IMR-90 (cell line): ENCODE results near the gene C7orf57. TPM values are rescaled to one million over a fixed set of nuclear protein-coding genes. Genes with fewer than 3 reads are reported as not detected.

ENCODE experiments used
- ATAC-seq: fragments of 200-7000 bp; cut with Tn5 transposase; 2 replicates; pipeline ENCODE4 v1.9.1; 2020; ENCODE audit warnings: low read depth, mild to moderate bottlenecking, moderate library complexity
- BruUV-seq: library from RNA; stranded (reverse); fragments of 400-500 nt; replicated peaks from 2 replicates; lab custom pipeline; 2021; lab: Mats Ljungman, UMichigan
- CTCF ChIA-PET: fragments of 300-600 bp; formaldehyde crosslinking; extraction: SDS; loops from one replicate; lab custom pipeline; 2021; ENCODE audit warnings: antibody characterized with exemption; lab: Yijun Ruan, JAX
- POLR2A ChIA-PET: fragments of 300-600 bp; sonication (Branson Sonifier 250); formaldehyde crosslinking; loops from one replicate; lab custom pipeline; 2022; ENCODE audit warnings: antibody characterized with exemption; ENCODE audit not compliant: unreplicated experiment; lab: Charles Lee
- DNase-seq: peaks from one replicate; pipeline ENCODE4 v3.0.0; 2013
- H2AFZ ChIP-seq: replicated peaks from 2 replicates; pipeline ENCODE3; 2013; ENCODE audit warnings: low read length, mild to moderate bottlenecking; ENCODE audit not compliant: poor library complexity
- H2AK5ac ChIP-seq: 2 replicates; pipeline ENCODE4 v1.6.1; 2013; ENCODE audit warnings: low read depth, low read length, inconsistent platforms
- H2AK9ac ChIP-seq: replicated peaks from 2 replicates; pipeline ENCODE3; 2013; ENCODE audit warnings: mild to moderate bottlenecking, low read depth, low read length, moderate library complexity; ENCODE audit not compliant: poor library complexity
- H2BK120ac ChIP-seq: 2 replicates; pipeline ENCODE4 v1.6.1; 2013; ENCODE audit warnings: low read depth, low read length, inconsistent platforms
- H2BK15ac ChIP-seq: 3 replicates; pipeline ENCODE4 v1.6.1; 2013; ENCODE audit warnings: low read depth, low read length, inconsistent platforms
- H2BK20ac ChIP-seq: 2 replicates; pipeline ENCODE4 v1.6.1; 2013; ENCODE audit warnings: low read depth, mild to moderate bottlenecking, inconsistent platforms, low read length, moderate library complexity
- H2BK5ac ChIP-seq: 2 replicates; pipeline ENCODE4 v1.6.1; 2013; ENCODE audit warnings: mild to moderate bottlenecking, low read depth, low read length, inconsistent platforms; ENCODE audit not compliant: poor library complexity, severe bottlenecking
- H3K14ac ChIP-seq: replicated peaks from 2 replicates; pipeline ENCODE4 v1.6.1; 2013; ENCODE audit warnings: low read depth, low read length, inconsistent platforms
- H3K18ac ChIP-seq: 2 replicates; pipeline ENCODE4 v1.6.1; 2013; ENCODE audit warnings: low read depth, low read length, control low read depth
- H3K23ac ChIP-seq: 2 replicates; pipeline ENCODE4 v1.6.1; 2013; ENCODE audit warnings: low read depth, low read length, inconsistent platforms
- H3K27ac ChIP-seq: 2 replicates; pipeline ENCODE4 v1.5.1; 2013; ENCODE audit warnings: mild to moderate bottlenecking, control low read depth, low read length; ENCODE audit not compliant: insufficient read depth
- H3K27me3 ChIP-seq: 2 replicates; pipeline ENCODE4 v1.6.1; 2013; ENCODE audit warnings: low read length; ENCODE audit not compliant: control insufficient read depth, insufficient read depth
- H3K36me3 ChIP-seq: 2 replicates; pipeline ENCODE4 v1.6.1; 2013; ENCODE audit warnings: low read length, mixed read lengths; ENCODE audit not compliant: control insufficient read depth, insufficient read depth
- H3K4ac ChIP-seq: 2 replicates; pipeline ENCODE4 v1.6.1; 2013; ENCODE audit warnings: low read depth, low read length, inconsistent platforms
- H3K4me1 ChIP-seq: 2 replicates; pipeline ENCODE4 v1.6.1; 2013; ENCODE audit warnings: low read length, mixed read lengths; ENCODE audit not compliant: control insufficient read depth, insufficient read depth
- H3K4me2 ChIP-seq: 2 replicates; pipeline ENCODE4 v1.6.1; 2013; ENCODE audit warnings: low read depth, mild to moderate bottlenecking, control low read depth, low read length, moderate library complexity
- H3K4me3 ChIP-seq: 2 replicates; pipeline ENCODE4 v1.5.1; 2013; ENCODE audit warnings: low read depth, mild to moderate bottlenecking, control low read depth, low read length, moderate library complexity; ENCODE audit not compliant: insufficient read depth
- H3K56ac ChIP-seq: 2 replicates; pipeline ENCODE4 v1.6.1; 2013; ENCODE audit warnings: low read length, inconsistent platforms; ENCODE audit not compliant: insufficient read depth; ENCODE audit errors: extremely low read depth
- H3K79me1 ChIP-seq, 2 experiments: 2 replicates each; pipeline ENCODE4 v1.6.1; 2013; ENCODE audit warnings: low read length in 2 of 2, inconsistent platforms in 1 of 2, low read depth in 1 of 2
- H3K9ac ChIP-seq: 2 replicates; pipeline ENCODE4 v1.6.1; 2013; ENCODE audit warnings: low read depth, low read length, control low read depth
- H3K9me1 ChIP-seq: 2 replicates; pipeline ENCODE4 v1.6.1; 2013; ENCODE audit warnings: low read length, inconsistent platforms; ENCODE audit not compliant: insufficient read depth
- H3K9me3 ChIP-seq: 2 replicates; pipeline ENCODE4 v1.6.1; 2013; ENCODE audit warnings: low read length; ENCODE audit not compliant: control insufficient read depth, insufficient read depth
- H4K20me1 ChIP-seq: 2 replicates; pipeline ENCODE4 v1.6.1; 2013; ENCODE audit warnings: low read length, inconsistent platforms; ENCODE audit not compliant: insufficient read depth
- H4K5ac ChIP-seq: 2 replicates; pipeline ENCODE4 v1.6.1; 2013; ENCODE audit warnings: mild to moderate bottlenecking, low read depth, low read length, control low read depth
- H4K8ac ChIP-seq, 2 experiments: 2 replicates each; pipeline ENCODE4 v1.6.1; 2013; ENCODE audit warnings: low read depth in 2 of 2, low read length in 2 of 2, control low read depth in 1 of 2, inconsistent platforms in 1 of 2
- H4K91ac ChIP-seq: 2 replicates; pipeline ENCODE4 v1.6.1; 2013; ENCODE audit warnings: low read depth, low read length, inconsistent platforms; ENCODE audit not compliant: insufficient read depth
- MXI1 ChIP-seq: IDR thresholded peaks from 2 replicates; pipeline ENCODE4 v1.6.1; 2012; ENCODE audit warnings: low read depth, mild to moderate bottlenecking, low read length, moderate library complexity, borderline replicate concordance
- NFE2L2 ChIP-seq: fragments of 150-350 bp; IDR thresholded peaks from 2 replicates; pipeline ENCODE4 v1.6.1; 2016; ENCODE audit warnings: low read depth, mild to moderate bottlenecking, low read length
- POLR2A ChIP-seq: IDR thresholded peaks from 2 replicates; pipeline ENCODE4 v1.6.1; 2012; ENCODE audit warnings: mild to moderate bottlenecking, low read depth, low read length
- RFX5 ChIP-seq: IDR thresholded peaks from 2 replicates; pipeline ENCODE4 v1.8.0; 2012; ENCODE audit warnings: low read depth, mild to moderate bottlenecking, low read length, moderate library complexity
- SMC3 ChIP-seq: fragments of 150-350 bp; IDR thresholded peaks from 2 replicates; pipeline ENCODE4 v1.6.1; 2016; ENCODE audit warnings: low read depth, mild to moderate bottlenecking, antibody characterized with exemption, low read length, moderate library complexity
- WGBS, 2 experiments: methylation state at CpG; one replicate each; pipeline versions ENCODE4 v1.1.5 to v1.1.7; 2013; ENCODE audit warnings: missing lambda C conversion rate in 2 of 2; ENCODE audit not compliant: insufficient read length in 1 of 2; ENCODE audit errors: extremely low coverage in 2 of 2; 5-methylcytosine and 5-hydroxymethylcytosine counted together
- dilution Hi-C: fragments of 300-500 bp; cut with HindIII; formaldehyde crosslinking; loops from one replicate; pipeline ENCODE4 v1.14.3; 2018; ENCODE audit warnings: low sequenced_read_pairs; ENCODE audit not compliant: unreplicated experiment
- in situ Hi-C: fragments of 300-500 bp; cut with MboI; formaldehyde crosslinking; loops from 3 replicates; pipeline ENCODE4 v1.14.3; 2019; ENCODE audit warnings: low sequenced_read_pairs, inconsistent platforms, mixed read lengths
- intact Hi-C: fragments of 100-400 bp; cut with micrococcal nuclease; formaldehyde crosslinking; loops from 2 replicates; pipeline ENCODE4 v1.10.0; 2022
- polyA plus RNA-seq, 3 experiments: library from polyadenylated mRNA; depleted of rRNA; stranded (reverse); fragments of >200 nt; gene quantifications; 2 replicates each; pipeline ENCODE4 v1.2.3, GENCODE V29; 2012; ENCODE audit warnings: low replicate concordance in 1 of 3
- total RNA-seq: library from RNA; depleted of rRNA; stranded (reverse); fragments of >200 nt; gene quantifications from 2 replicates; pipeline ENCODE4 v1.2.3, GENCODE V29; 2012

Gene C7orf57
- total and polyA plus RNA-seq, 2 of the 4 experiments (the other 2 are of a cell fraction): not detected

DNA sequence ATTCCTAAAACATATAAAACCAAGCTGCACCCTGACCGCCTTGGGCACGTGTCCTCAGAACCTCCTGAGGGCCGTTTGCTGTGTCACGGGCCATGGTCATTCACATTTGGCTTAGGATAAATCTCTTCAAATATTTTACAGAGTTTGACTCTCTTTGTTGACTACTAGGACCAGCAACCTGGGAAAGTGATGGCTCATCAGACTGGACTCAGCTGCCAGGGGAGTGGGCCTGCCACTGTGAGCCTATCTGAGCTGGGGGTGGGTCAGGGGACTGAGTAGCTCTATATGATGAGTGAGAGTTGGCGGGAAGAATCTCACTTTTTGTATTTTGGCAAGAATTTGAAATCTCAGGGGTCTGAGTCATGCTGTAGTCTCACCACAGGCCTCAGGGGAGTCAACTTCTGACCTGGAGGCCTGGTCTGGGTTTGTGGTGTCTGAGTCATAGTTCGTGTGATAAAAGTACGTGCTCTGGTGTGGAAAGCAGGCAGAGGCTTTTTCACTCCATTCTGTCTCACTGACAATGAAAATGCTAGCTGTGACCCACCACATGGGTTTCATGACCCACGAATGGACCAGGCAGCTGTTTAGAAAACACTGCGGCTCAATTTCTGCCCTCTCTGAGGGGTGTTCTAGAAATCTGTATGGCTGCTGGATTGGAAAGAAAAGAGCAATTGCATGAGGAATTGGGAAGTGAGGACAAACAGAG, 49.5 kb downstream of the C7orf57 start (continued):
- no peak for TF ChIP-seq SMC3
- TF ChIP-seq NFE2L2: peak; percentile 49; the same call in 1 of the 2 replicates
- peak; percentile 71; the same call in 1 of the 2 replicates for TF ChIP-seq MXI1

GRCh38 chr7:48085433-48085791, 50.1 kb downstream of the C7orf57 start:
- H3K23ac ChIP-seq: peak overlapping the region; percentile 29
- peaks cover 4 to 18% of the 10 kb centered on the region in 2 experiments; a peak in 3 of 4 replicates for H3K79me1 ChIP-seq
- H3K9ac ChIP-seq: no peak overlapping the region
- H3K4me3 ChIP-seq: no peak overlapping the region
- no peaks in the 10 kb centered on the region for H3K9me3 ChIP-seq
- no peak overlapping the region for H3K4me2 ChIP-seq
- peak overlapping the region; percentile 41 for H2BK120ac ChIP-seq
- H2BK5ac ChIP-seq: peak overlapping the region; percentile 36
- H3K18ac ChIP-seq: peak overlapping the region; percentile 85
- 0 out of 2 replicates have a peak, but pooled peaks cover 3% of the 10 kb centered on the region for H4K20me1 ChIP-seq
- peaks cover 26% of the 10 kb centered on the region for H3K4me1 ChIP-seq
- ChIA-PET POLR2A (no interaction called here), CTCF (interaction anchor here (1.0 kb wide), 1 partner anchor 94 kb away, joined by 3 read pairs; no protein-coding TSS in a partner anchor)
- H2BK15ac ChIP-seq: peak overlapping the region; percentile 67; the same call in 2 of the 3 replicates
- WGBS, 2 experiments: no CpG with 5 or more reads among the region's 1 CpG
- peak overlapping the region; percentile 86 for H3K4ac ChIP-seq
- ATAC-seq (no peak), DNase-seq (no peak)
- H3K27ac ChIP-seq: peak overlapping the region; percentile 9; the same call in 1 of the 2 replicates
- H3K56ac ChIP-seq: peak overlapping the region; percentile 48; the same call in 1 of the 2 replicates
- intact Hi-C loops: loop anchor here (5.0 kb wide), 1 partner anchor 93 kb away; no protein-coding TSS in a partner anchor
- in situ Hi-C loops: no loop called here
- peak overlapping the region; percentile 82 for H2BK20ac ChIP-seq
- no TSS peak for BruUV-seq
- peaks cover 24% of the 10 kb centered on the region for H3K9me1 ChIP-seq
- peak overlapping the region; percentile 11 for H3K14ac ChIP-seq
- peak overlapping the region; percentile 14 to 24; a peak in 2 of 4 replicates for H4K8ac ChIP-seq
- no peaks in the 10 kb centered on the region for H3K27me3 ChIP-seq
- H2AK5ac ChIP-seq: peak overlapping the region; percentile 12
- peak overlapping the region; percentile 54 for H4K91ac ChIP-seq
- TF ChIP-seq RFX5 (no peak), POLR2A (no peak)
- dilution Hi-C loops: no loop called here
- H3K36me3 ChIP-seq: no peaks in the 10 kb centered on the region
- no peak overlapping the region for H4K5ac ChIP-seq
- H2AFZ ChIP-seq: no peak overlapping the region
- no peak overlapping the region for H2AK9ac ChIP-seq
